ENCODE measurements around the gene TMA7.
"Not testable (repeated sequence)": the region's sequence is repeated elsewhere in the genome, so short reads cannot be mapped to it uniquely, and the experiment has no call there.

TMA7 gene

DNA sequence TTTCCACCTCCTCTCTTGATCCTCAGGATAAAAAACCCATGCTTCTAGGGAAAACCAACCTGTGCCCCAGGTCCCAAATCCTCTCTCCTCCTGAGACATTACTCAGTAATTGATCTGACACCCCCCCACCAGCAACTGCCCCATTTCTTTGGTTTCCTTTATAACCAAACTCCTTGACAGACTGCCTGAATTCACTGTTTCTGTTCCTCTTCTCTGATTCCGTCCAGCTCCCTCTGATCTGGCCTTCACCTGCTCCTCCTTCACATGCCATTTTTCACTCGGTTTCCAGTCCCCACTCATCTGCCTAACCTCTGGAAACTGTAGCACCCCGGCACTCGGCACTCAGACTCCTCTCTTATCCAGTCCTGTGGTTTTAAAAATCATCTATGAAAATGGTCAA lies 2.2 kb upstream of the TMA7 start:
- no peak for DNase-seq

GRCh38 chr3:48440590-48440958 lies 517 bp downstream of the TMA7 start:
- no peak for DNase-seq

DNA sequence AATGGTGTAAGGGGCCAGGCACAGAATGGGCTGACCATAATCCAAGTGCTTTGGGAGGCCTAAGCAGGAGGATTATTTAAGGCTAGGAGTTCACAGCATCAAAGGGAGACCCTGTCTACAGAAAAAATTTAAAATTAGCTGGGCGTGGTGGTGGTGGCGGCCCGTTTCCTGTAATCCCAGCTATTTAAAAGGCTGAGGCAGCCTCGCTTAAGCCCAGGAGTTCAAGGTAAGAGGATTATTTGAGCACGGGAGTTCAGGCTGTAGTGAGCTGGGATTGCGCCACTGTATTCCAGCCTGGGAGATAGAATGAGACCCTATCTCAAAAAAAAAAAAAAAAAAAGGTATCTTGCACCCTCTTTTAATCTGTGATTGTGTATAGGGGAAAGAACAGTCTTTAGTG lies 1.9 kb downstream of the TMA7 start:
- DNase-seq, result no peak

GRCh38 chr3:48445277-48445882 lies 5.3 kb downstream of the TMA7 start:
- DNase-seq, result no peak

- no peak for DNase-seq
Measured at GRCh38 chr3:48446043-48446424, 6.0 kb downstream of the TMA7 start.

- DNase-seq, result peak; percentile 65
Measured at GRCh38 chr3:48446425-48447193, 6.6 kb downstream of the TMA7 start, which contains the start of gene ATRIP. Gene ATRIP, plus strand, starts transcription at chr3:48446737. Its CDS starts 109 bp downstream, at chr3:48446846.

DNA sequence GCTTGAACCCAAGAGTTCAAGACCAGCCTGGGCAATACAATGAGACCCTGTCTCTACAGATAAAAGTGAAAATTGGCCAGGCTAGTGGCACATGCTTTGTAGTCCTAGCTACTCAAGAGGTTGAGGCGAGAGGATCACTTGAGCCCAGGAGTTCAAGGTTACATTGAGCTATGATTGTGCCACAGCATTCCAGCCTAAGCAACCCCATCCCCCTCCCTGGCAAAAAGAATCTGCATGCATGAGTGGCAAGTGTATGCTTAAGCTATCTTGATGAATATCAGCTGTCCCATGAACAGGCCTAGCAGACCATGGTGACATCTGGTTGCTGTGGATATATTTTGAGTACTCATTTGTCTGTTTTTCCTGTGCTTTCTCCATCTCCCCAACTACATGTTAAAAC lies 11.2 kb downstream of the TMA7 start:
- DNase-seq, result no peak

DNA sequence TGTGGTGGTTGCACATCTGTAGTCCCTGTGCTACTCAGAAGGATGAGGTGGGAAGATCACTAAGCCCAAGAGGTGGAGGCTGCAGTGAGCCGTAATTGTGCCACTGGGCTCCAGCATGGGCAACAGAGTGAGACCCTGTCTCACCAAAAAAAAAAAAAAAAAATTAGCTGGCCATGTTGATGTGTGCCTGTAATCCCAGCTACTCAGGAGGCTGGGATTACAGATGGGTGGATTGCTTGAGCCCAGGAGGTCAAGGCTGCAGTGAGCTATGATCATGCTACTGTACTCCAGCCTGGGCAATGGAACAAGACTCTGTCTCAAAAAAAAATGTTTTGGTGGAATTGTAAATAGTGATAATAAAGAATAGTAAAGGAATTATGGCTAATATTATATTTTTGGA lies 16.4 kb downstream of the TMA7 start:
- DNase-seq, result no peak

GRCh38 chr3:48459331-48459730 lies 19.3 kb downstream of the TMA7 start:
- DNase-seq, result no peak

GRCh38 chr3:48459773-48460516 lies 19.9 kb downstream of the TMA7 start:
- no peak for DNase-seq

DNA sequence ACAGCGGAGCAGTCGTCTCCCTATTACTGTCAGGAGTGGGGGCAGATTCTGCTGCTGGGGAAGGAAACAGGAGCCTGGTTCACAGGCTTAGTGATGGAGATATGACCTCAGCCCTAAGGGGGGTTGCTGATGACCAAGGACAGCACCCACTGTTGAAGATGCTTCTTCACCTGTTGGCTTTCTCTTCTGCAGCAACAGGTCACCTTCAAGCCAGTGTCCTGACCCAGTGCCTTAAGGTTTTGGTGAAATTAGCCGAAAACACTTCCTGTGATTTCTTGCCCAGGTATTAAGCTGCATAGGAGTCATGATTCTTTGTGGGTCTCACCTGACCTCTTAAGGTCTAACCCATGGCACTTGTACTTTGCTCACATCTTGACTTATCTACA lies 20.5 kb downstream of the TMA7 start:
- DNase-seq, result no peak

DNA sequence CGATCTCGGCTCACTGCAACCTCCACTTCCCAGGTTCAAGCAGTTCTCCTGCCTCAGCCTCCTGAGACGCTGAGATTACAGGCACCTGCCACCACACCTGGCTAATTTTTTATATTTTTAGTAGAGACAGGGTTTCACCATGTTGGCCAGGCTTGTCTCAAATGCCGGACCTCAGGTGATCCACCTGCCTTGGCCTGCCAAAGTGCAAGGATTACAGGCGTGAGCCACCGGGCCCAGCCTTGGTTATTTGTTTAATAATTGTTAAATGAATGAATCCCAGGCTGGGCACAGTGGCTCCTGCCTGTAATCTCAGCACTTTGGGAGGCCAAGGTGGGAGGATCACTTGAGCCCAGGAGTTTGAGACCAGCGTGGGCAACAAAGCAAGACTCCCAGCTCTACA lies 21.7 kb downstream of the TMA7 start:
- not testable (repeated sequence) for DNase-seq

GRCh38 chr3:48463703-48464102 lies 23.6 kb downstream of the TMA7 start:
- DNase-seq, result no peak

GRCh38 chr3:48464713-48465221 lies 24.7 kb downstream of the TMA7 start:
- DNase-seq, result no peak

GRCh38 chr3:48465237-48465530 lies 25.1 kb downstream of the TMA7 start:
- no peak for DNase-seq

DNA sequence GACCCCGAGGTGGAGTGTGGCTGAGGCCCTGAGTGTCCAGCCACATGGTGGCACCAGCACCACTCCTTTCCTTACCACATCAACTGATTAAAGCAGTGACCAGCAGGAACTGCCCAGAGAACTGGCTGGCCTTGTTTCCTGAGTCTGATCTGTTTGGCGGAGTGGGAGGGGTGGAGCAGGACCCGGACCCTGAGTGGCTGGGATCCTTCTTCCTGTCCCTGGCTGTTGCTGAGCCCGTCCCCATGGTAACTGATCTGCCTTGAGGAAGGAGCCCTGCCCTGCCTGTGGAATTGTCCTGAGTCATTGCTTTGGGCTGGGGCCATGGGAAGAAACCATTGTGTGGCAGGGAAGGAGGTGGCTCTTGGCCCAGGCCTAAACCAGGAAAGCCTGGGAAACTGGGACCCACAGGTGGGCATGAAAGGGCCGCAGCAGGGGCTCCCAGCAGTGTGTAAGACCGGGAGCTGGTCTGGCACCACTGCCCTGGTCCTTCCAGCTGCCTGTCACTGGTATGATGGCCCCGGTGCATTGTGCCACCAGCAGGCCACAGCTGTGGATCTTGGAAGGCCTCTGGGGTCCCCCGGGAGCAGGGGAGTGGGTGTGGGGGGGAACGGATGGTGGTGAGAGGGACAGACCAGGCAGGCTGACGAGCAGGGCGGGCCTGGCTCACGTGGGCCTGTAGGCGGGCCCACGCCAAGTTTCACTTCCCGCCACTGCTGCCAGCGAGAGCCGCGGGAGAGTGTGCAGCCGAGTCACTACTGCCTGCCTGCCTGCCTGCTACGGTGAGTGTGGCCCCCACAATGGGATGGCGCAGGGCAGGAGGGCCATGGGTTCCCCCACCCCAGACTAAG lies 25.7 kb downstream of the TMA7 start:
- DNase-seq, result peak; percentile 49

GRCh38 chr3:48466386-48467109 lies 26.5 kb downstream of the TMA7 start:
- no peak for DNase-seq

GRCh38 chr3:48467110-48467454 lies 27.0 kb downstream of the TMA7 start:
- no peak for DNase-seq

DNA sequence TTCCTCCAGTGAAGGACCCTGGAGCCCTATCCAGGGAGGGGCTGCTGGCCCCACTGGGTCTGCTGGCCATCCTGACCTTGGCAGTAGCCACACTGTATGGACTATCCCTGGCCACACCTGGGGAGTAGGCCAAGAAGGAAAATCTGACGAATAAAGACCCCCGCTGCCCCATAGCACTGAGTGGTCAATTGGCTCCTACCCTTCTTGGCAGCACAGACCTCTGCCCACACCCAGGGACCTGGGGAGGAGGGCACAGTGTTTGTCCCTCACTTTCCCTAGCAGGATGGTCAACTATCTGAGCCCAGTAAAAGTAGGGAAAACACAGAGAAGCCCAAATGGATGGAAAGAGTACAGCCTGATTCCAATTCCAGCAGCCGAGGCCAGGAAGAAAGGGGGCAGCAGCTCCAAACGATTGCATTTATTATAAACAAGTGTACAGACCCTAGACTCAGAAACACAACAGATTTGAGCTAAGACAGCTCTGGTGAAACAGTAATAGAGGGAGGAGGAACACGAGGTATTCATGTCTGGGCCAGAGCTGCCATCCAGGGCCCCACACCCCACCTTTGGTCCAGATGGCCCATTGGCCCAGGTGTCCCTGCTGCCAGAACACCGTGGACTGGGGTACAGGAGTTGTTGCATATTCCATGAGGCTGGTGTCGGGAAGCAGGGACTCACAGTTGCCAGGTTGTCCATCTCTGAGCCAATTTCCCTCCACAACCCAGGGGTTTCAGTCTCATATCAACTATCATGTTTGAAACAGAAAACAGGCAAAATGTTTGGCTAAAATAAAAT lies 27.6 kb downstream of the TMA7 start:
- no peak for DNase-seq

DNA sequence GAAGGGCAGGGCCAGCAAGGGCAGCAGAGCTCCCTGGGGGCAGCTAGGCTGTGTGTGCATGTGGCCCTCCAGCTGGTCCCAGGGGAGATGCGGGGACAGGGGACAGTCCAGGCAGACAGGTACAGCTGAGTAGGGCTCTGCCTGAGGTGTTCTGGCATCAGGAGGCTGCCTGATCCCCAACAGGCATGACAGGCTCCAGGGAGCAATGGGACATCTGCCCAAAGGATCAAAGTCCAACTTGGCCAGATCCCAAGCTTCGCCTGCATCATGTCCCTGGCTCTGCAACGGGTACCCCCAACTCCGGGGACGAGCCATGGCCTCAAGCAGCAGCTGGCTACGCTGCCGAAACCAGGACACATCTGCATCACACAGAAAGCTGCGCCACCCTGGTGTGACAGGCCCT lies 28.3 kb downstream of the TMA7 start:
- DNase-seq, result no peak

DNA sequence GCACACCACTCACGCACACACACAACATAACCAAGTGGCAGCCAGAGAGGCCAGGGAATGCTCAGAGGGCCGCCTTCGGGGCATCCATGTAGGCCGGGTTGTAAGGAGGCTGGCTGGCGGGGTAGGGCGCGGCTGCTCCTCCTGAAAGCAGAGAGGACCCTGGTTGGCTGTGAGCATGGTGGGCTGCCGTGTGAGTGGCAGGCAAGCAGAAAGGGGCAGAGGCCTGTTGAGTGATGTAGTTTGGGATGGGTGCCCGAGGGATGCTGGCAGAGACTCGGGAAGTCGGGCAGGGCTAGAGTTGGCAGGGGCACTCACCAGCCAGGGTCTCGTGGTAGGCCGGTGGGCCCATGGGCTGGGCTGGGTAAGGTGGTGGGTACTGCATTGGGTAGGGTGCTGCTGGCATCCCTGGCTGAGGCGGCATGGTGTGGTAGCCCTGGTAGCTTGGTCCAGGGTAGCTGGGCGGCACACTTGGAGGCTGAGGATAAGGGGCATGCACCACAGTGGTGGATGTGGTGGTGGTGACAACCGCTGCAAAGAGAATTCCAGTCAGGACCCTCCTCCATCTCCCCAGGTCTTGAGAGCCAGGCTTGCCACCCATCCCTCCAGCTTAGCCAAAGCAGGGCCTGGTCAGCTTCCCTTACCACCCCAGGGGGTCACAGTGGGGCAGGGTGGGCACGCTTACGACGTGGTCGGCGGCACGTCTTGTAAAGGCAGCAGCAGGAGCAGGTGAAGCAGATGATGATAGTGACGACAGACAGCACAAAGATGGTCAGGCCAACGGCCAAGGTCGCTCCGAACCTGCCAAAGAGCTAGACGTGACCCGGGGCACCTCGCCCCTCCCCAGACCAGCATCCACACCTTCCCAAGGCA lies 29.2 kb downstream of the TMA7 start:
- DNase-seq, result no peak

Data from NCI-H1092 (cell line).